SU-DHL-6 (cell line): ENCODE data around the gene NTRK2.

Experiments used
- EZH2phosphoT487 ChIP-seq: fragments of 200-600 bp; sonication (generic), shearing (Covaris generic); conservative IDR thresholded peaks from 2 replicates; pipeline ENCODE4 v1.6.1; 2018; ENCODE audit warnings: mild to moderate bottlenecking, antibody characterized with exemption, low read length, moderate library complexity, mixed read lengths
- TF ChIP-seq, protein P1 (sequence below): fragments of 200-600 bp; sonication (generic); IDR thresholded peaks from one replicate; pipeline ENCODE4 v1.5.1; 2017; ENCODE audit warnings: antibody characterized with exemption, mild to moderate bottlenecking, low read length, moderate library complexity; ENCODE audit not compliant: insufficient read depth, poor library complexity, severe bottlenecking

GRCh38 chr9:84845956-84846900 lies 176.7 kb downstream of the NTRK2 start:
- TF ChIP-seq, protein P1, sequence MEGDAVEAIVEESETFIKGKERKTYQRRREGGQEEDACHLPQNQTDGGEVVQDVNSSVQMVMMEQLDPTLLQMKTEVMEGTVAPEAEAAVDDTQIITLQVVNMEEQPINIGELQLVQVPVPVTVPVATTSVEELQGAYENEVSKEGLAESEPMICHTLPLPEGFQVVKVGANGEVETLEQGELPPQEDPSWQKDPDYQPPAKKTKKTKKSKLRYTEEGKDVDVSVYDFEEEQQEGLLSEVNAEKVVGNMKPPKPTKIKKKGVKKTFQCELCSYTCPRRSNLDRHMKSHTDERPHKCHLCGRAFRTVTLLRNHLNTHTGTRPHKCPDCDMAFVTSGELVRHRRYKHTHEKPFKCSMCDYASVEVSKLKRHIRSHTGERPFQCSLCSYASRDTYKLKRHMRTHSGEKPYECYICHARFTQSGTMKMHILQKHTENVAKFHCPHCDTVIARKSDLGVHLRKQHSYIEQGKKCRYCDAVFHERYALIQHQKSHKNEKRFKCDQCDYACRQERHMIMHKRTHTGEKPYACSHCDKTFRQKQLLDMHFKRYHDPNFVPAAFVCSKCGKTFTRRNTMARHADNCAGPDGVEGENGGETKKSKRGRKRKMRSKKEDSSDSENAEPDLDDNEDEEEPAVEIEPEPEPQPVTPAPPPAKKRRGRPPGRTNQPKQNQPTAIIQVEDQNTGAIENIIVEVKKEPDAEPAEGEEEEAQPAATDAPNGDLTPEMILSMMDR = no peak
- TF ChIP-seq EZH2phosphoT487 = no peak
